ENCODE results near the gene JAGN1. TPM values are rescaled to one million over a fixed set of nuclear protein-coding genes. Genes with fewer than 3 reads are reported as not detected.

Gene JAGN1
- 10 to 100 TPM; 29.5 to 71.3 (median 49.8) TPM for total RNA-seq

- 0% methylated on average over 25 of the region's 62 CpGs for WGBS
- Histone ChIP-seq H3K36me3 (peaks cover 6% of the 10 kb centered on the region), H3K9me3 (no peaks in the 10 kb centered on the region), H3K4me3 (peak within 1 kb of the TSS; percentile 86), H3K27ac (peak within 1 kb of the TSS; percentile 96), H3K27me3 (no peaks in the 10 kb centered on the region), H3K4me1 (peaks cover 35% of the 10 kb centered on the region)
- TF ChIP-seq POLR2AphosphoS5 (IDR thresholded peaks at IDR 0.05) (peak; percentile 56 to 76 (median 64)), POLR2A (IDR thresholded peaks at IDR 0.05) (peak in 1 of 2 donors; percentile 88), EP300 (IDR thresholded peaks at IDR 0.05) (no peak), CTCF (IDR thresholded peaks at IDR 0.05) (no peak)
- peak; percentile 94 to 95 for DNase-seq (ENCODE audit: low spot score in 2 of 2)
Measured at GRCh38 chr3:9890249-9891071, at the start of gene JAGN1. TSS of gene JAGN1 (plus strand) at chr3:9890610. CDS start at chr3:9890723, 113 bp downstream.

- H3K27me3 ChIP-seq, result no peaks in the 10 kb centered on the region
- TF ChIP-seq POLR2A (IDR thresholded peaks at IDR 0.05) (no peak), CTCF (IDR thresholded peaks at IDR 0.05) (no peak), POLR2AphosphoS5 (IDR thresholded peaks at IDR 0.05) (no peak), EP300 (IDR thresholded peaks at IDR 0.05) (no peak)
- H3K27ac ChIP-seq, result no peak overlapping the region
- no peak for DNase-seq (ENCODE audit: low spot score in 2 of 2)
- 91% methylated on average over 8 of the region's 8 CpGs for WGBS
- H3K4me3 ChIP-seq, result no peak overlapping the region
- H3K4me1 ChIP-seq, result peaks cover 11% of the 10 kb centered on the region
- peaks cover 44% of the 10 kb centered on the region for H3K36me3 ChIP-seq
- no peaks in the 10 kb centered on the region for H3K9me3 ChIP-seq
Measured at GRCh38 chr3:9841015-9841414, 49.4 kb upstream of the JAGN1 start.

- Histone ChIP-seq H3K9me3 (no peaks in the 10 kb centered on the region), H3K36me3 (peaks cover 32% of the 10 kb centered on the region), H3K27me3 (no peaks in the 10 kb centered on the region), H3K4me3 (peak within 1 kb of the TSS; percentile 74), H3K27ac (peak within 1 kb of the TSS; percentile 69), H3K4me1 (peaks cover 15% of the 10 kb centered on the region)
- peak; percentile 99 for DNase-seq (ENCODE audit: low spot score in 2 of 2)
- no peak for TF ChIP-seq EP300 (IDR thresholded peaks at IDR 0.05)
- no peak for TF ChIP-seq POLR2A (IDR thresholded peaks at IDR 0.05)
- TF ChIP-seq CTCF (IDR thresholded peaks at IDR 0.05), result no peak
- no peak for TF ChIP-seq POLR2AphosphoS5 (IDR thresholded peaks at IDR 0.05)
- under 1% methylated on average over 42 of the region's 42 CpGs for WGBS
Measured at GRCh38 chr3:9843715-9844438, 46.5 kb upstream of the JAGN1 start, which contains the start of gene RPUSD3. TSS of gene RPUSD3 (minus strand) at chr3:9844008. CDS start at chr3:9843990, 18 bp downstream.

GRCh38 chr3:9846231-9846630 lies 44.2 kb upstream of the JAGN1 start:
- Histone ChIP-seq H3K9me3 (no peaks in the 10 kb centered on the region), H3K4me3 (no peak overlapping the region), H3K27ac (no peak overlapping the region), H3K4me1 (peaks cover 17% of the 10 kb centered on the region), H3K27me3 (no peaks in the 10 kb centered on the region), H3K36me3 (peaks cover 9% of the 10 kb centered on the region)
- no peak for DNase-seq (ENCODE audit: low spot score in 2 of 2)
- WGBS, result 81% methylated on average over 6 of the region's 6 CpGs
- TF ChIP-seq POLR2AphosphoS5 (IDR thresholded peaks at IDR 0.05) (no peak), POLR2A (IDR thresholded peaks at IDR 0.05) (no peak), CTCF (IDR thresholded peaks at IDR 0.05) (no peak), EP300 (IDR thresholded peaks at IDR 0.05) (no peak)

Measured in suprapubic skin (tissue), 4 donors.